GM21528 (cell line): ENCODE results near the gene TUBGCP3.
"Not testable (repeated sequence)": the region's sequence is repeated elsewhere in the genome, so short reads cannot be mapped to it uniquely, and the experiment has no call there.

Source experiments
- ATAC-seq: cut with Tn5 transposase; IDR thresholded peaks from one replicate; pipeline ENCODE4 v1.9.1; 2021; ENCODE audit warnings: mild to moderate bottlenecking, moderate library complexity; ENCODE audit not compliant: unreplicated experiment, low FRiP score

The TUBGCP3 gene

DNA sequence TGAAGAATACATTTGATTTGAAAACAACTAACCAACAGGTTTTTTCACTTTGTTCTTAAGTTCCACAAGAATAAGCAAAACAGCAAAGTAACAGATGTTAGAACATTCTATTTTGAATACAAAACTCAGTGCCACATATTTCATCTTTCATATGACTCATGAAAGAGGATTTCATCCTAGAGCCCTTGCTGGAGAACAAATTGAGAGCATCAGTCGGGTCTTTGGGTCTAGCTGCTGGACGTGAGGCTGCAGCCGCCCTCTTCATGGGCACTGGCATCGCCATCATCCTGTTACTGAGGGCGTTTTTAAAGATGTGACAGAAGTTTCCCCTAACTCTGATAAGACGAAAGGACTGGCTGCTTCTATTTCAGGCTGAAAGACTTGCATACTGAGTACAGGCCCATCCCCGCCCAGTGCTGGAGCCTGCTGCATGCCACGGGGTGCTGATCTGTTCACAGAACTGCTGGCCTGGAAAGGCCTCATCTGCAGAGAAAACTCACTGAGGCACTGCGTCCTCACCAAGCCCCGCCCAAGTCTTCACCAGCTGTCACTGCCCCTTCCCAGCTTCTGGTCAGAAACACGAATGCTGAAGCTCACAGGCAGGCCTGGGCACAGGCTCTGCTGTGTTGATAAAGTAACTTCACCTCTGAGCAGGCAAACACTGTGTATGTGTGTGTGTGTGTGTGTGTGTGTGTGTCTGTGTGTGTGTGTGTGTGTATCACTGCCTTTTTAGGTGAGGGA is 101.4 kb downstream of the TUBGCP3 start:
- no peak for ATAC-seq

DNA sequence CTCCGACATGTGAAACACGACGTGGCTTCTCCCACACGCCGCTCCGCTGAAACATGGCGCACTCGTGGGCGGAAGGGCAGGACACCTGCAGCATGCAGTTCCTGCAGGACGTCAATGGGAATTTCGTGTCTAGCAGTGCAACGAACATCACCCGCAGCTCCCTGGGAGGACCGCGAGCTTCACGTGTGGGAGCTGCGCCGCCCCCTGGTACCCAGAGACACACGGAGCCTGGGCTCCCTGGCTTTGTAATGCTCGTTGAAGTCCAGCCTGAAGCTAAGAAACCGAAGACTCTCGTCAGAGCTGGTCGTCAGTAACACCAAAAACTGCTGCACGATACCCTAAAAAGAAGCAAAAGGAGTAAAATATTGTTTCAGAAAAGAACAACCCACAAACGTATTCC is 102.1 kb downstream of the TUBGCP3 start:
- not testable (repeated sequence) for ATAC-seq

DNA sequence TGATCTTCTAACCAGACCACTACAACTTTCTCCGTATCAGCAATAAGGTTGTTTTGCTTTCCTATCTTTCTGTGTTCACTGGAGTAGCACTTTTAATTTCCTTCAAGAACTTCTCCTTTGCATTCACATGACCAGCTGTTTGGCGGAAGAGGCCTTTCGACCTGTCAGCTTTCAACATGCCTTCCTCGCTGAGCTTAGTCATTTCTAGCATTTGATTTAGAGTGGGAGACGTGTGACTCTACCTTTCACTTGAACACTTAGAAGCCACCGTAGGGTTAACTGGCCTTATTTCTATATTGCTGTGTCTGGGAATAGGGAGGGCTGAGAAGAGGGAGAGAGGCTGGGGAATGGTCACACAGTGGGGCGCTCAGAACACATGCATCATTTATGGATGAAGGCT is 104.7 kb downstream of the TUBGCP3 start:
- ATAC-seq: no peak

DNA sequence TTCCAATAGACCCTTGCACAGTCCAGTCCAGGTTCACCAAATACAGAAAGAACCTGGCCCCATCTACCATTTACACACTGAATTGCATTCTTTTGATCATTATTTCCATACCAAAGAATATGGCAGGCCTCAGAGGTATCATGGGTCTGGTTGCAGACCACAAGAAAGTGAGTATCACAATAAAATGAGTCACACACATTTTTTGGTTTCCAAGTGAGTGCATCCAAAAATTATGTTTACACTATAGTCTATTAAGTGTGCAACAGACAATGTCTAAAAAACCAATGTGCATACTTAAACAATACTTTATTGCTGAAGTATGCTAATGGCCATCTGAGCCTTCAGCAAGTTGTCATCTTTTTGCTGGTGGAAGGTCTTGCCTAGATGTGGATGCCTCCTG is 106.5 kb downstream of the TUBGCP3 start:
- ATAC-seq: no peak

DNA sequence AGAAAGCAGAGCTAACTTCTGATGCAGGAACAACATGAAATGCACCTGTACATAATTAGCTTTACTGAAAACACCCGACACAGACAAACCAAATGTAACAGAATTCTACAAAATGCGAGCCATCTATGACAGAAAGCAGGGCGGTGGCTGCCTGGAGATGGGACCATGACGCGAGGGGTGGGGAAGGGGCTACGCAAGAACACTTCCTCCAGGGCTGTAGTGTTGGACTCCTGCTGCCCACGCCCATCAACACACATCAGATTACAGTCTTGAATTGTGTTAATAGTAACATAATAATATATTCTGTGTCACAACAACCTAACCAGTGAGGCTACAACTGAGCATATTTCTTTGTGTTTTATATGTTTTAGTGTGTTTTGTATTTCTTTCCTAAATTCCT is 108.6 kb downstream of the TUBGCP3 start:
- ATAC-seq: no peak

DNA sequence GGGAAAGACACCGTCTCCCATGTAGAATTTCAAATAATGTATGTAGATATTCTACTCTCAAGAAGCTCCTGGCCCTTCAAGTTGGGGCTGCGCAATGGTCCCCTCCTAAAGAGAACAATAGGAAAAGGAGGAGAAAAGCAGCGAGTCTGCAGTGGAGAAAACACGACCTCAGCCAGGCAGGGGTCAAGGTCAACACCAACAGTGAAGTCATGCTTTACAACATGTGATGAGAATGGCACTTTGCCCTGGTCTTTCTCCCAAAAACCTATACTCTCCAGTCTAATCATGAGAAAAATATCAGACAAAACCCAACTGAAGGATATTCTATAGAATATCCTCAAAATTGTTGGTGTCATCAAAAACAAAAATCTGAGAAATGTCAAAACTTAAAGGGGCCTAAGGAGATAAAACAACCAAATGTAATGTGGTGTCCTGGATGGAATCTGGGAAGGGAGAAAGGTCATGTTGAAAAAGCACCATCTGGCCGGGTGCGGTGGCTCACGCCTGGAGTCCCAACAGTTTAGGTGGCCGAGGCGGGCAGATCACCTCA is 110.8 kb downstream of the TUBGCP3 start:
- no peak for ATAC-seq

DNA sequence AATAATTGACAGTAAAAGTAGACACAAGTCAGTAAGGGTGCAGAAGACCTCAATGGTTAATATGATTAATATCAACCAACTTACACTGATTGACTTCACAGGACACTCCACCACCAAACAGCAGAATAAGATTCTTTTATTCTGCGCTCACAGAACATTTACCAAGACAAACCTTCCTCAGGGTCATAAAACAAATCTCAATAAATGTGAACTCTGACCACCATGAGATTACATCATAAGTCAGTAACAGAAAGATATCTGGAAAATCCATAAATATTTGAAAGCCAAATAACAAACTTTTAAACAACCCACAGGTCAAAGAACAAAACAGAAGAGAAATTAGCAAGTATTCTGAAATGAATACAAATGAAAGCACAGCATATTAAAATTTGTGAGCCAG is 112.1 kb downstream of the TUBGCP3 start:
- ATAC-seq: no peak

DNA sequence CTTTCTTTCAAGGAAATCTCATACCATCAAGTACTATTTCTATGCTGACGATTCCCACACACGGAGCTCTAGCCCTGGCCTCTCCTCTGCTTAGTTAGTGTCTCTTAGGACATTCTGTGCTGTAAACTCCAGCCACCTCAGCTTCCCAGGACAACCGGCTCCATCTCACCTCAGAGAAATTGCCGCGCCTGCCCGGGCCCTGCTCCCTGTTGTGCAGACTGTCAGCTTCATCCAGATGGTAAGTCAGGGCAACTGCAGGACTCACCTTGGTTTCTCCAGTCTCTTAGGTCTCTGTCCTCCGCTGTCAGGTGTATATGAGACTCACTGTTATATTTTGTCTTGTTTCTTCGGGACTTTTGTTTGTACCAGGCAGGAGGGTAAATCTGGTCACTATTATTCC is 113.1 kb downstream of the TUBGCP3 start:
- ATAC-seq: no peak

DNA sequence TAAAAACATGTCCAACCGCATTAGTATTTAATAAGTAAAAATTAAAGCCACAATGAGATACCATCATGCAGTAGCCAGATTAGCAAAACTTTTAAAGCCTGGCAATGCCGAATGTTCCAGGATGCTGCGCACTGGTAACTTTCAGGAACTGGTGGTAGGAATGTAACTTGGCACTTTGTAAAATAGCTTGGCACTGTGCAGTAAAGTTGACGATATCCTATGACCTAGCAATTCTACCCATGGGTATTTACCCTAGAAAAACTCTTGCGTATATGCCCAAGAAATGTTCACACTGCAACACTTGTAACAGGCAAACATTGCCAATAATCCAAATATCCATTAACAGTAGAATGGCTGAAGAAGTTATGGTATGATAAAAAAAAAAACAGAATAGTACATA is 114.1 kb downstream of the TUBGCP3 start:
- ATAC-seq: no peak

DNA sequence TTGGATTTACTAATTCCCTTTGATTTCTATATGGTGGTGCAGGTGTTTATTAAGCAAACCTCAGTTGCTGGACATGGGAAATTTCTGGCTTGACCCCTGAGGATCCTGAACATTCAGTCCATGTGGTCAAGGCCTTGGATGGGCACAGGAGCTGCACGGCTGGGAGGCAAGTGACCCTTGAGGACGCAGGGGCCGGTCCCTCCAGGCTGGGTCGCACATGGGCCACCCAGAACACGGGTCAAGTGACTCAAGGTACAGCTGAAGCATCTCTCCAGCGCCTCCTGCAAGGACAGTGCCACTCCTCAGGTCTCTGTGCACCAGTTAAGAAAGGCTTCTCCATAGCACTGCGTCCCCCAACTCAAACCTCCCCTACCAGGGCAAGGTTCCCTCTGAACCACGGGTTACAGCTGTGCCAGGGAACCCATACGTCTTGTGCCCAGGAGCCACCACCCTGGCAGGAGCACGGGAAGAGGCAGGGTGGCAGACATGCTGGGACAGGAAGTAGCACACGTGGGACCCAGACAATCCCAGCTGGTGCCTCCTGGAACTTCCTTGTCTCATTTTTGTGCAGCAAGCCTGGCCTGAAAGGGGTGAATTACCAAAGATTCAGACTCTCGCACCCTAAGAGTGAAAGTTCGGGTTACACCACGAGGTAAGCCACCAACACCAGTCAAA is 118.7 kb downstream of the TUBGCP3 start:
- no peak for ATAC-seq

DNA sequence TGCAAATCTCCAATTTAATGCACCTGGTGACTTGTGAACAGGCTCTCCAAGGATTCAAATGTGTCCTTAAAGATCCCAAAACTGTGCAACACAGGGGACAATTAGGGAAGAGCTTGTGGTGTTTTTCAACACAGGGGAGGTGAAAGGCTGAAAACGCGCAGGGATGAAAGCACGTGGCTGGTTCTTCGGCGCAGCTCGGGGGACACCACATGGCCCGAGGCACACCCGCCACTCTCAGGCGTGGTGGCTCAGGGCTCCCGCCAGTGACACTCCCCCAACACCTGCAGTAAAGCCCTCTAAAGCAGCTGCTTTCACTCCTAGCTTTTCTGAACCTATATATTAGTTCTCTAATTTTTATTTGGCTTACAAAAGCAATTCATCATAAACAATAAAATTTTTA is 119.9 kb downstream of the TUBGCP3 start:
- no peak for ATAC-seq

DNA sequence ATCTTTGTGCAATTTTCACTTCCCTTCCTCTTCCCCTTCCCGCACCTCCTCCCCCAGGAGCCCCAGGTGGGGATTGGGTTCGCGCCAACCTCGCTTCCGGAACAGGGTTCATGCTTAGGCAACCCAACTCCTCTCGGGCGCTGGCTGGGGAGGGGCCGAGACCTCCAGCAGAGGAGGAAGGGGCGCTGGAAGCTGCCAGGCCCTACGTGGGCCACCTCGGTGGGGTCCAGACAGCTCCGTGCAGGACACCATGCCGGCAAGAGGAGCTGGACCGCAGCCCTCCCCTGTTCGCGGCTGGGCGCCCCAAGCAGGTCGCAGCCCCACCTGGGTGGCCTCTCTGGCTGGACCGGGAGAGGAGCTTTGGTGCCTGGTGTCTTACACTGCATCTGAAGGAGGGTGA is 120.7 kb downstream of the TUBGCP3 start:
- ATAC-seq: no peak

DNA sequence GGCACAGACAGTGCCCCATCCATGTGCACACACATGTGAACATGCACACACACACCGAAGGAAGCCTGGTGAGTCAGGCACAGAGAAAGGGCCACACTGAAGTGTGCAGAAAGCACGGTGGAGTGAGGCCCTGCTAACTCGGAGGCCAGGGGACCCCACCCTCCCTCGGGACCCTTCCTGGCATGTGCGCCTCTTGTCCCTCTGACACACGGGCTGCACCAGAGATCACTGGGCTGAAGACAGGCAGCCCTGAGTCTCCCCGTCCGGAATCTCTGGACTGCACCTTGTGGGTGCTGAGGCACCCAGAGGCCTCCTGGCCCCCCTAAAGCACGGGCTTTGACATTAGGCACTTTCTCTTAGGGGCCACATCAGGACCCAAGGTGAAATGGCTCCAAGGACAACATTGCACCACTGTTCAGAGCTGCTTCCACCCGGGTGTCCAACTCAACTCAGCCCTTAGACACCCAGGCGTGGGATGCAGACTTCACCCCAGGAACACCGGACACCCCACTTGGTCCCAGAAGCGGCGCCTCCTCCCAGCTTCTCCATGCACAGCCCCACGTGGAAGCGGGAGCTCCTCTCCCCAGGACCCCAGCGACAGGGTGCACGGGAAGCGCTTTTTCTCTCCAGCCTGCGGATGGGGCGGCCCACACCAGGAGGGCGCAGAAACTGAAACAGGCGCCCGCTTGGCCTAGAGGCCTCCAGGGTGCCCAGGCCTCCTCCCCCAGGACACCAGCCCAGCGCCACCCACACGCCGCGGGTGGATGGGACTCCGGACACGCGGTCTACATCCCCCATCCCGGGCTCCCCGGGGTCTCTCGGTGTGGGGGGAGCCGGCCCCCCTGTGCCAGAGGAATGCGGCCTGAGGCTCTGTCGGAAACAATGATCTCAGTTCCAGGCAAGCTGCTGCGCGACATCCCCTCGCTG is 121.6 kb downstream of the TUBGCP3 start:
- no peak for ATAC-seq

DNA sequence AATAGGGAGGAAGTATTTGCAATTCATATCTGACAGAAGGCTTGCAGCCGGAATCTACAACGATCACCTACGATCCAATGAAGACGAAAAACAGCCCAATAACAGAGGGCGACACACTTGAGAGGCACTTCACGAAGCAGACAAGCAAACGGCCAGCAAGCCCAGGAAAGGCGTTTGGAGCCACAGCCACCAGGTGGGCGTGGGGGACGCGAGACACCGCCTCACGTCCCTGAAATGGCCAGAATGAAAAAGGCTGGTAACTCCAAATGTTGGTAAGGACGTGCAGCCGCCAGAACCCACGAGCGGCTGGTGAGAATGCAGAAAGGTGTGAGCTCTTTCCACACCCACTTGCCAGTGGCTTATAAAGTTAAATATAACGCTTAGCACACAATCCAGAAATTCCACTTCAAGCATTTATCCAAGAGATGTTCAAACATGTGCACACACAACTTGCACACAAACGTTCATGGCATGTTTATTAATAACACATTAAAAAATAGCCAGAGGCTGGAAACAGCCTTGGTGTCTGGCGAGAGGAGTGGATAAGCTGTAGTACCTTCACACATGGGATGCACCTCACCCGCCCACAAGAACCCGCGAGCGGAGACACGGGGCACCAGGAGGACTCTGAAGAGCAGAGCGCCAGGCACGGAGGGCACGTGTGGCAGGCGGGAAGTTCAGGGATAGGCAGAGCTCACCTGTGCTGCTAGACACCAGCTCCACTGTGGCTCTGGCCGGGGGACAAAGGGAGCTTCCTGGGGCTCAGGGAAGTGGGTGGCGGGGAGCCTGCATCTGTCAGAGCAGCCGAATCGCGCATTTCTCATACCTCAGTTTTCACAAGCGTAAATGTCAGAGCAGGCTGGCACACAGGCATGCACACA is 122.5 kb downstream of the TUBGCP3 start:
- no peak for ATAC-seq

DNA sequence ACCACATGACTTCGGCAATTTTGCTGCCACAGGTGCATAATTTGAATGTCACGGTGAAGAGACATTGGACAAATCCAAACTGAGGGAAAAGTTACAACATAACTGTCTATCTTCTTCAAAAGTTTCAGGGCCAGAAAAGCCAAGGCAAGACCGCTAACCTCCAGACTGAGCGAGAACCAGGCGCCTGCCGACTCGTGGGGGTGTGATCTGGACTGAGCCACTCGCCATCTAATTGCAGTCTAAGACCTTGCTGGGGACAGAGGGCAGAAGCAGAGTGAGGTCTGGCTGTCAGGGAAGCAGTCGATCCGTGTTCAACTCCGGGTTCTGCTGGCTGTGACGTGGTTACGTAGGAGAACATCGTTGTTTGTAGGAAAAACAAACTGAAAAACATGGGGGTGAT is 123.2 kb downstream of the TUBGCP3 start:
- no peak for ATAC-seq

DNA sequence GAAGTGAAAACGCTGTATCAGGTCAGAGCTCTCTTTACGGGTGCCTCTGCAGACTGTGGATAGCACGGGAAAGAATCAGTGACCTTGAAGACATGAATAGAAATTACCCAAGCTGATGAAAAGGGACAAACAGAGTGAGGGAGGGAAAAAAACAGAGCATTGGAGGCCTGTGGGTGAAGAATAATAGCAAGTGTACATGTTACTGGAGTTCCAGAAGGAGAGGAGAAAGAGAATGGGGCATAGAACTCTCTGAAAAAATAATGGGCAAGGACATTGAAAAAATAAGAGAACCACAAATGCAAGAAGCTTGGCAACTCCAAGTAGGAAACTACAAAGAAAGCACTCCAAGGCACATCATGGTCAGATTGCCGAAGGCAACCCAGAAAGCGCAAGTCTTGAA is 125.5 kb downstream of the TUBGCP3 start:
- ATAC-seq: no peak

DNA sequence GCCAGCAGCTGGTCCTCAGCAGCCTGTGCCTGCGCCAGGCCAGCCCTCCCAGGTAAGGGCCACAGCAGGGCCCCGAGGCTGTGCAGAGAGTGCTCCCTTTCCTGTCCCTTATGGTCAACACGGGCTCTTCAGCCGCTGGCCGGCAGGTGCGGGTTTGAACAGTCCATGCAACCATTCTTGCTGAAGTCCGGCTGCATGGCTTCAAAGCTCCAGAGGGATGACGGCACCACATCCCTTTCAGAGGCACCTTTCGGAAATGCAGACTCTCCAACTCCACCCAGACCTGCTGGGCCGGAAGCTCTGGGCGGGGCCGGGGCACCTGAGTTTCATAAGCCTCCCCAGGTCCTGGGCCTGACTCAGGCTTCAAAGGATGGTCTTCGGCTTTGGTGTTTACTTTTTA is 130.5 kb downstream of the TUBGCP3 start:
- ATAC-seq: no peak

DNA sequence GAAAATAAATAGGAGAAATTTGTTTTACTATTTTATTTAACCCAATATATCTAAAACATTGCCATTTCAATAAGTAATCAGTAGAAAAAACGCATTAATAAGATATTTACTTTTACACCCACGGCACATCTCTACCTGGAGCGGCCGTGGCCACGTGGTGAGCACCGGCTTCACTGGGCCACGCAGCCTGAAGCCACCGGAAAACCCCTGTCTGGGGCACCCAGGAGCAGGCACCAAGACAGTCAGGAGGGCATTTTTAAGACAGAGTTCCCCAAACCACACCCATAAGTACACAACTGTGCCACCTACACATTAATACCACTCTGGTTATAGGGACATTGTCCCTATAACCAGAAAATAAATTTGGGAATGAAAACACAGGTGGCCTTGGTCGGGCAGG is 130.9 kb downstream of the TUBGCP3 start:
- no peak for ATAC-seq

DNA sequence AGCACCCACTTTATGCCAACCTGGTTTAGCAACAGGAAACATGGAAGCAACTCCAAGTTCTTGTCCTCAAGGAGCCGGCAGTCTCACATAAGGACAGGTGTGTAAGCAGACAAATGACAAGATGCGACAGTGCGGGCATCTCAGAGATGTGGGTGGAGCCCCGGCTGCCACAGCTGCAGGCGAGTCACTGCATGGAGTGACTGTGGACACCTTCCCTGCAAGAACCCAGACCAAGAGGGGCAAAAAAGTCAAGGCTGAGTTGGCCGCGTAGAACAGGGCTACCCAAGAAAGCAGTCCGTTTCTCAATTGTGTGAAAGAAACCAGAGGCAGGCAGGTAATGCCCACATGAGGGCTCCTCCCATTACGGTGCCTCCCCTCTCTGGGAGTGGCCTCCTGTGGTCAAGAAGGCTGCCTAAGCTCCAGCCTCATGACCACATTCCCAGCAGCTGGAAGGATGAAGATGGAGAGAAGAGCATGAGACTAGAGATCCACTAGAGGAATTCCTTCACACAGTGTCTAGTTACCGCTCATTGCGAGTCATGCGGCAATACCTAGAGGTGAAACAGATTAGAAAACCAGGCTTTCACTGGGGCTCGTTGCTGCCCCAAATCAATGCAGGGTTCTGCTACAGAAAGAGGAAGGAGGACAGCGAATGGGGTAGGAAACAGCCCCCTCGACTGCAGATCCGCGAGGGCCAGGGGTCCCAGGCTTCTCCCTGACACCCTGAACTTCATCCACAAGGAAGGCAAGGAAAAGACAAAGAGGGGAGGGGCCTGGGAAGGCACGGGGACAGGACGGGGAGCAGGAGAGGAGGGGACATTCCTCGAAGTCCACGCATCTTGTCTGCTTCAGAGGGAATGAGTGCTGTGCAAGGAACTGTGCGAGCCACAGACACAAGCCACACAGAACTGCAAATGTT is 131.6 kb downstream of the TUBGCP3 start:
- no peak for ATAC-seq
